Choroid plexus epithelial cell (primary cell): ENCODE results near the gene LMBRD2.
A peak's percentile ranks its signal among the peaks of the same experiment; 100 is the strongest.
"Not testable (repeated sequence)": the region's sequence is repeated elsewhere in the genome, so short reads cannot be mapped to it uniquely, and the experiment has no call there.

ENCODE experiments used
- DNase-seq: peaks from one replicate; pipeline ENCODE4 v3.0.0-alpha.2; 2010; ENCODE audit warnings: low read depth
- H3K4me3 ChIP-seq: 2 replicates; pipeline ENCODE4 v1.5.1; 2011; ENCODE audit warnings: low read depth, mild to moderate bottlenecking, control low read depth, low read length, moderate library complexity
- TF ChIP-seq, protein P1 (sequence below): conservative IDR thresholded peaks from 2 replicates; pipeline ENCODE4 v1.5.1; 2011; ENCODE audit warnings: low read depth, mild to moderate bottlenecking, control low read depth, inconsistent platforms, low read length, moderate library complexity

Gene LMBRD2

DNA sequence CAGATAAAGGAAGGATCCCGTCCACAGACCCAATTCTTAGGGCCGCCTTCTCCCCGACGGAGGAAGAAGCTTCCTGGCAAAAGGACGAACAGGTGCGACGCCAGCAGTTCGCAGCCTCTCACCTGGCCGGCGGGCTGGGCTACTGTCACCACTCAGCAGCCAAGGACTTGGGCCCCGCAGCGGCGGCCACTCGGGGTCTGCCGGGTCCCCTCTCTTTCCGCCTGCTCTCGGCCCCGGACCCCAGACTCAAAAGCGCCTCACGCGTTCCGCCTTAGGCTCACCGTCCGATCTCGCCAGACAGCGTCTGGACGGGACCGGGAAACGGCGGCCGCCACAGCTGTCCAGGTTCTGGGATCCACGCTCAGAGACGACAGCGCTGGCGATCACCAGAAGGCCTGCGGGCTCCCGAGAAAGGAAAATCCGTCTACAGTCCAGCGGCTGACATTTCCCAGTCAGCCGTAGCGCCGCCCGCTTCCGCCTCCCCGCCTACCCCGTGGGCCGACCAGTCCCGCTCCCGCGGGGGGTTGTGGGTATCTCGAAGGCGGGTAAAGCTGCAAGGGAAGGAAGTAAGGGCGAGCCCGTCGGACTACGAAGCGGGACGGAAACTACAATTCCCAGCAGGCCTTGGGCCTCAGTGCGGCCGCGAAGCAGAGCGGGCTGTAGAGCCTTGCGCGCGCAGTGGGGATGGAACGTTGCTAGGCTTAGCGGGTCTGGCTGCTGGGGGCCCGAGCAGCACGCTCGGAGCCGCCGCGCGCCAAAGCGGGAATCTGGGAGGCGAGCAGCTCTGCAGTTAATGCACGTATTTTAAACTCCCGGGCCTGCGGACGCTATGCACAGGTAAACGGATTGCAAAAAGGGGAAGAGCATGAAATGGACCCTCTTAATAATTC is at the start of gene LMBRD2, which contains the start of gene SKP2:
Gene LMBRD2 (minus strand): TSS at position 454 of the 890 bp plus-strand sequence. CDS start 8,538 bp downstream, outside the sequence.
Gene SKP2 (plus strand): TSS at position 678 of the 890 bp plus-strand sequence. CDS start 152 bp downstream, at position 830.
- peak within 1 kb of the TSS; percentile 75 for H3K4me3 ChIP-seq
- TF ChIP-seq, protein P1, sequence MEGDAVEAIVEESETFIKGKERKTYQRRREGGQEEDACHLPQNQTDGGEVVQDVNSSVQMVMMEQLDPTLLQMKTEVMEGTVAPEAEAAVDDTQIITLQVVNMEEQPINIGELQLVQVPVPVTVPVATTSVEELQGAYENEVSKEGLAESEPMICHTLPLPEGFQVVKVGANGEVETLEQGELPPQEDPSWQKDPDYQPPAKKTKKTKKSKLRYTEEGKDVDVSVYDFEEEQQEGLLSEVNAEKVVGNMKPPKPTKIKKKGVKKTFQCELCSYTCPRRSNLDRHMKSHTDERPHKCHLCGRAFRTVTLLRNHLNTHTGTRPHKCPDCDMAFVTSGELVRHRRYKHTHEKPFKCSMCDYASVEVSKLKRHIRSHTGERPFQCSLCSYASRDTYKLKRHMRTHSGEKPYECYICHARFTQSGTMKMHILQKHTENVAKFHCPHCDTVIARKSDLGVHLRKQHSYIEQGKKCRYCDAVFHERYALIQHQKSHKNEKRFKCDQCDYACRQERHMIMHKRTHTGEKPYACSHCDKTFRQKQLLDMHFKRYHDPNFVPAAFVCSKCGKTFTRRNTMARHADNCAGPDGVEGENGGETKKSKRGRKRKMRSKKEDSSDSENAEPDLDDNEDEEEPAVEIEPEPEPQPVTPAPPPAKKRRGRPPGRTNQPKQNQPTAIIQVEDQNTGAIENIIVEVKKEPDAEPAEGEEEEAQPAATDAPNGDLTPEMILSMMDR: no peak
- peak; percentile 99 for DNase-seq

DNA sequence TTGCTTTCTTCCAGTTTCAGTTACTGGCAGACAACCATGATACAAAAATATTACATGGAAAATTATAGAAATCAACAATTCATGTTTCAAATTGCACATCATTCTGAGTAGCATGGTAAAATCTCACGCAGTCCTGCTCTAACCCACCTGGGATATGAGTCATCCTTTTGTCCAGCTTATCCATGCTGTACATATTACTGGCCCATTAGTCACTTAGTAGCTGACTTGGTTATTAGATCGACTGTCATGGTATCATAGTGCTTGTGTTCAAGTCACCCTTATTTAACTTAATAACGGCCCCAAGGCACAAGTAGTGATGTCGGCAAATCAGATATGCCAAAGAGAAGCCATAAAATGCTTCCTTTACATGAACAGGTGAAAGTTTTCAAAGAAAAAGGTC is 48.8 kb upstream of the LMBRD2 start:
- TF ChIP-seq, protein P1: no peak
- peak; percentile 44 for DNase-seq
- no peak overlapping the region for H3K4me3 ChIP-seq

DNA sequence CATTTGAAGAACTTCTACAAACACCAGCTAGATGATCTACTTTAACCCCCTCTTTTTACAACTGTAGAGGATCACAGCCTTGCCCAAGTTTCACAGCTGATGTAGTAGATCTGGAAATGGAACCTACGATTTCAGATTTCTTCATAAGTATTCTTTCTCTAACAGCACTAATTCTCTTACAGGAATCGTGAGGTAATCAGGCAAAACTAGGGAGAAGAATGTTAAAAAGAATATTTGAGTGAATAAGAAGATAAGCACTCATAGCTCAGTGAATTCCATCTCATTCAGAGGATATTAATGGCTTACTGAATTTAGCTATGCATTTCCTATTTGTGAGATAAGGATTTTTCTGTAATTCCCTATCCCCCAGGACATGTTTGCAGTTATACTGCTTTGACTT is 47.9 kb upstream of the LMBRD2 start:
- TF ChIP-seq, protein P1: no peak
- peak; percentile 55 for DNase-seq
- H3K4me3 ChIP-seq: no peak overlapping the region

DNA sequence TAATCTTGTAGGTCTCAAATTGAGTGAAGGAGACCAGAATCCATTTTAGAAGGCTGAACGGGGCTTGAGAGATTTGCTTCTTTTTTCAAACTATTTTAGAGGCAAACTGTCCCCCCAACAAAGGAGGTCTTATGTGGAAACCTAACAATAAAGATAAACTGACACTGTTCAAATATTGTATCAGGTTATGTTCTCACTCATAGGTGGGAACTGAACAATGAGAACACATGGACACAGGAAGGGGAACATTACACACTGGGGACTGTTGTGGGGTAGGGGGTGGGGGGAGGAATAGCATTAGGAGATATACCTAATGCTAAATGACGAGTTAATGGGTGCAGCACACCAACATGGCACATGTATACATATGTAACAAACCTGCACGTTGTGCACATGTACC is 47.1 kb upstream of the LMBRD2 start:
- DNase-seq, H3K4me3 ChIP-seq: not testable (repeated sequence)

DNA sequence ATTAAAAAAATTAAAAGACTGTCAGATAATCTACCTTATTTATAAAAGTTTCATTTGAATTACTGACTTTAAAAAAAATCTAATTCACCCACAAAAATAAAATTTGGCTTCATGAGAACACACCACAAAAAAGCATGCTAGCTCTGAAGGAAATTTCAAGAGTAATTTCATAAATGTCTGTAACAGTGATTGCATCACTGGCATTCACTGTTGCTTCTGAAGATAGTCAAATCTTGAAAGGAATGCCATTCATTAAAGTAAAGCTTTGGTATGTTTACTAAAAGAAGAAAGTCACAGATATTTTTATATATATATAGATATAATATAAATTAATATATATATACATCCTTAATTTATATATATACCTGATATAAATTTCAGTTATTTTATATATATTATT is 46.6 kb upstream of the LMBRD2 start:
- TF ChIP-seq, protein P1: no peak
- H3K4me3 ChIP-seq: no peak overlapping the region
- DNase-seq: peak; percentile 49

DNA sequence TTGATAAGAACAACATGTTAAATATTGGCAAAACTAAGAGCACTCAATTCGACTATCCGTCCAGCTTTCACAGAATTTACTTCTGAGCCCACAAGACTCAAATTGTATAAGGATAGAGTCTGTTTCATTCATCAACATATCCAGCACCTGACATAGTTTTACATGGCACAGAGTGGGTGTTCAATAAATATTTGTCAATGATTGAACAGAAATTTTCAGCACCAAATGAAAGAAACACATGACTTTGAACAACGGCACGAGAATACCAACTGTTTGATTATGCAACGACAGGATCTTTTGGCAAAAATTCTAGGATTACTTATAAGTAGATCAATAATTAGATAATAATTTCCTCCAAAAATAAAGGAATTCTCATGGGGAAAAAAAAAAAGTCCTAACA is 42.1 kb upstream of the LMBRD2 start:
- TF ChIP-seq, protein P1: no peak
- DNase-seq: no peak
- no peak overlapping the region for H3K4me3 ChIP-seq

DNA sequence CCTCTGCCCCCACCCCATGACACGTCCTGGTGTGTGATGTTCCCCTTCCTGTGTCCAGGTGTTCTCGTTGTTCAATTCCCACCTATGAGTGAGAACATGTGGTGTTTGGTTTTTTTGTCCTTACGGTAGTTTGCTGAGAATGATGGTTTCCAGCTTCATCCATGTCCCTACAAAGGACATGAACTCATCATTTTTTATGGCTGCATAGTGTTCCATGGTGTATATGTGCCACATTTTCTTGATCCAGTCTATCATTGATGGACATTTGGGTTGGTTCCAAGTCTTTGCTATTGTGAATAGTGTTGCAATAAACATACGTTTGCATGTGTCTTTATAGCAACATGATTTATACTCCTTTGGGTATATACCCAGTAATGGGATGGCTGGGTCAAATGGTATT is 32.7 kb upstream of the LMBRD2 start:
- not testable (repeated sequence) for H3K4me3 ChIP-seq, DNase-seq

DNA sequence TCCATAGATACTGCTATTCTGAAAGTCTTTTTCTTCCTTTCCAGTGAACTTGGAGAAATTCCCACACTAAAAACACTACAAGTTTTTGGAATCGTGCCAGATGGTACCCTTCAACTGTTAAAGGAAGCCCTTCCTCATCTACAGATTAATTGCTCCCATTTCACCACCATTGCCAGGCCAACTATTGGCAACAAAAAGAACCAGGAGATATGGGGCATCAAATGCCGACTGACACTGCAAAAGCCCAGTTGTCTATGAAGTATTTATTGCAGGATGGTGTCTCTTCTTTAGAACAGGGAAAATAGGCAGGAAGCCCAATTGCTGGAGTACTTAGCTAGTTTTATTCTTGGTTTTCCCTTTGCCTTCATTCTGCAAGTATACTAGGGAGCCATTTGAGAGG is 30.1 kb upstream of the LMBRD2 start:
- no peak for DNase-seq
- H3K4me3 ChIP-seq: no peak overlapping the region
- TF ChIP-seq, protein P1: no peak
